ENCODE results near the gene CCDC92.

DNA sequence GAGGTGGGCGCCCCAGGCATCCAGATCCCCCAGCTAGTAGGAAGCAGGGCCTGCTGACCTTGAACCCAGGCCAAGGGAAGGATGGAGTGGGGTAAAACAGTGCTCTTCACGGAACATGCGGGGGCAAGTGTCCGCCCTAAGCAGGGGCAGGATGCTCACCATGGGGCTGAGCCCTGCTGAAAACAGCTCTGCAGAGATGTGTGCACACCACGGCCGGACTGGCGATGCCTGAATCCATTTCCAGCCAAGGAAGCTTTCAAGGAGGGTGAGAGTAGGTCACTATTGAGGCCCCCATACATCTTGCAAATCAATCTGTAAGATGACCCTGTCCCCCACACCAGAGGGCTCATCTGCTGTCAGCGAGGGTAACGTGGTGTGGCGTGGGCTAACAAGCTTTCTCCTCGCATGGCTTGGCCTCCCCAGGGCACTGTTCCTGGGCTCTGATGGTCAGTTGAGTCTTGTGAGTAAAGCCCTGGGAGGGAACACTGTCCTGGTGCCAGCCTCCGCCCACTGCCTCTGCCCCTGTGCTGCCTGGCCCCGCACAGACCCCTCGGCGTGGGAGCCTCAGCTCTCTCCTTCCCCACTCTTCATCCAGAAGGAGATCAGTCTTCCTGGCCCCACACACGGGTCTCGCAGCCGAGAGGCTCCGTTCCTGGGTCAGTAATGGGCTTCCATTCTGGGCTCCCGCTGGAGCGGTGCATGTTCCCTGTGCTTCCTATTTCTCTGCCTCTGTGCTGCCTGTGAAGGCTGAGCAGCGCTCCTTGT lies 69.1 kb downstream of the CCDC92 start:
- no peak for TF ChIP-seq POLR2A (IDR thresholded peaks at IDR 0.05)
- TF ChIP-seq, protein P1, sequence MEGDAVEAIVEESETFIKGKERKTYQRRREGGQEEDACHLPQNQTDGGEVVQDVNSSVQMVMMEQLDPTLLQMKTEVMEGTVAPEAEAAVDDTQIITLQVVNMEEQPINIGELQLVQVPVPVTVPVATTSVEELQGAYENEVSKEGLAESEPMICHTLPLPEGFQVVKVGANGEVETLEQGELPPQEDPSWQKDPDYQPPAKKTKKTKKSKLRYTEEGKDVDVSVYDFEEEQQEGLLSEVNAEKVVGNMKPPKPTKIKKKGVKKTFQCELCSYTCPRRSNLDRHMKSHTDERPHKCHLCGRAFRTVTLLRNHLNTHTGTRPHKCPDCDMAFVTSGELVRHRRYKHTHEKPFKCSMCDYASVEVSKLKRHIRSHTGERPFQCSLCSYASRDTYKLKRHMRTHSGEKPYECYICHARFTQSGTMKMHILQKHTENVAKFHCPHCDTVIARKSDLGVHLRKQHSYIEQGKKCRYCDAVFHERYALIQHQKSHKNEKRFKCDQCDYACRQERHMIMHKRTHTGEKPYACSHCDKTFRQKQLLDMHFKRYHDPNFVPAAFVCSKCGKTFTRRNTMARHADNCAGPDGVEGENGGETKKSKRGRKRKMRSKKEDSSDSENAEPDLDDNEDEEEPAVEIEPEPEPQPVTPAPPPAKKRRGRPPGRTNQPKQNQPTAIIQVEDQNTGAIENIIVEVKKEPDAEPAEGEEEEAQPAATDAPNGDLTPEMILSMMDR (IDR thresholded peaks at IDR 0.05) = no peak
